HG02884 (cell line): ENCODE measurements around the gene CRIM1.

Experiments
- ATAC-seq: cut with Tn5 transposase; IDR thresholded peaks from one replicate; pipeline ENCODE4 v1.9.1; 2021; ENCODE audit warnings: mild to moderate bottlenecking, moderate library complexity; ENCODE audit not compliant: unreplicated experiment

CRIM1 gene

DNA sequence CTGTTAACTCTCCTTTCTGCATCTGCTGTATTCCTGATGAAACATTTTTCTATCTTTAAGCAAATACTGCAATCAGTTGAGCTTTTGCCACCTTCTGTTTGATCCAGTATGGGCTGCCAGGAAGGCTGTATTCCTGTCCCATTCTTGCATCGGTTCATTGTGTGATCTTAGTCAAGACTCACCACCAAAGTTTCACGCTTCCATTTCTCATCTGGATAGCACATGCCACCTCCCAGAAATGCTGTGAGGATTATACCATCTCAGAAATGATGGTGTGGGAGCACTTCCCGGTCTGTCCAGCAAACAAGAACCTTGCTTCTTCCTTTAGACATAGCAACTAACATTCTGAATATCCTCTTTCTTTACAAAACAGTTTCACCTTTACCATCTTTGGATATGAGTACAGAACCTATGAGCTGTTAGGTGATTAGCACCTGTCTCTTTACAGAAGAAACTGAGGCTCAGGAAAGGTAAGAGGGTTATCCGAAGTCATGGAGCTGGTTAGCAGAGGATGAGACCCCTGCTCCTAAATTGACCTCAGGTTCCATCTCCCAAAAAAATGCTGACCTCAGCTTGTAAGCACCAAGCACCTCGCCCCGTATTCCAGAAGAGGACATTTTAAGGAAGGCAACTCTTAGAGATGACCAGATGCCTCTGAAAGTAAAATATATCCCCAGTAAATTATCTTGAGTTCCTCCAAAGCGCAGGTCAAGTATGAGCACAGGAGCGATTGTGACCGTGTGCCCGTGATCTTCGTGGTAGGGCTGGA lies 185.6 kb downstream of the CRIM1 start:
- no peak for ATAC-seq

DNA sequence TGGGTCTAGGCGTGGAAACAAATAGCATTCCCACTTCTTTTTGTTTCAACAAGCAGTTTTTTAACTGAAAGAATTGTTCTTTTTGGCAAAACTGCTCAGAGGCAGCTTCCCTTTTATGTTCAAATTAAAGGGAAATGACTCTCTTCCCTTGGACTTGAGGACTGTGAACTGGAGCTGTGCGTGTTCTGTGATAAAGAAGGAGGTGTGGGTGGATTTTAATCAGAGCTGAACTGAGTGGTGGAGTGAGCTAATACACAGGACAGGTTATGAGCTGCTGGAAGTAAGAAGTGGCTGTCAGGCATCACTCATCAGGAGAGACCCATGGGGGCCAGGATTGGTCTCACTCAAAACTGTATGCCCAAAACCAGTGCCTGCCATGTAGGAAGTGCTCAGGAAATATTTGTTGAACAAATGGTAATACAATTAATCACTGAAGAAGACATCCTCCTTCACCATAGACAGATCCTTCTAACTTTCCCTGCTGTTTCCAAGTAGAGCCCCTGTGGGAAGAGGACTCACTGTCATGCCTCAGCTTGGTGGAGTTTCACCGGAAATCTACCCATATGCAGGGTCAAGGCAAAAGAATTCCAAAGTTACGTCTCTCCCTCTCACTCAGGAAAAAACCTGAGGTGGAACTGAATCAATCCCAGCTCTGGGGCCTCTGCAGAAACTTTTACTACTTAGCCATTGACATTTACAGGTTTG lies 186.5 kb downstream of the CRIM1 start:
- no peak for ATAC-seq

DNA sequence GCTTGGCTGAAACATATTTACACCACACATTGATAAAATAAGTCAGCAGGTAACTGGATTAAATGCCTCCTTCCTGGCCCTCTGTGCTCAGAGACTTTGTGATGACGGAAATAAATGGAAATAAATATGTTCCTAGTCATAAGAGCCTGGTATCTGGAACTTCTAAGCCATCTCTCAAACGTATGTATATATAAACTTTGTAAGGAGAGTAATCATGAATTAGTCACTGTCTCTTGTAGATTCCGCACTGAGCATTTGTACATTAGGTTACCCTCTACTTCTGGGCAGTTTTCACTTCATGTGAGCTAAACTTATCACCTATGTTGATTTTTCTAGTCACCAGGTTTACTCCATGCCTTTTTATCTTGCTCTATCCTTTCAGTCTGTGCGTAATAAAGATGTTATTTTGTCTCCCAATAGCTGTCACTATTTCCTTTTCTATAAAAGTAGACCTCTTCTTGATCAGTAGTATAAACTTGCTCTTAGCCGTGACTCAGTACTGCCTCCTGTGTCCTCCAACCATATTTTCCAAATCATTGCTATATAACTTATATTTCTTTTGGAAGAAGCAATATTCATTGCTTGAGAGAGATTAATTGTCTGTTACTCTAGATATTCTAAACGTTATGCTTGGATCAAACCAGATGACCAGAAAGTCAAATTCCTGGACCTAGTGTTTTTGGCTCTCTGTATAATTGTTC lies 189.2 kb downstream of the CRIM1 start:
- no peak for ATAC-seq

DNA sequence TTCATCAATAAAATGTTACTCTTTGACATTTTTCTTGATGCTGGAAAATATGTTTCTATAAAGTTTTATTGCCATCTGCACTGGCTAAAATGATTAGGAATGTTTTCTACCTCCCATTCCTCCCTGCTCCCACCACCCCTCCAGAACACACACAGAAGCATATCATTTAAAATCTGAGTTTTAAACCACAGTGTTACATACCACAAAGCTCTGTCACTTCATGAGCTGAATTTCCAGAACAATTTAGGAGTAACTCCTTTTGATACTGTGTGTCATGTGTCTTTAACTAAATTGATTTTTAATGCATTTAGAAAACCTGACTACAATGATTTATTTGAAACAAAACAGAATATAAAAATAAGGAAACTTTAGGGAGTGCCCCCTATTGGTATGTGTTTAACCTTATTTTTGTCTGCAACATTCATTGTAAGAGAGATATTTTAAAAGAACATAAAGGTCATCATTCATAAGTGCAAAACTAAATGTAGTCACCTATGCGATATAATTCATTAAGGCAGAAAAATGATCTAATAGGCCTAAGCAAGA lies 190.4 kb downstream of the CRIM1 start:
- no peak for ATAC-seq

DNA sequence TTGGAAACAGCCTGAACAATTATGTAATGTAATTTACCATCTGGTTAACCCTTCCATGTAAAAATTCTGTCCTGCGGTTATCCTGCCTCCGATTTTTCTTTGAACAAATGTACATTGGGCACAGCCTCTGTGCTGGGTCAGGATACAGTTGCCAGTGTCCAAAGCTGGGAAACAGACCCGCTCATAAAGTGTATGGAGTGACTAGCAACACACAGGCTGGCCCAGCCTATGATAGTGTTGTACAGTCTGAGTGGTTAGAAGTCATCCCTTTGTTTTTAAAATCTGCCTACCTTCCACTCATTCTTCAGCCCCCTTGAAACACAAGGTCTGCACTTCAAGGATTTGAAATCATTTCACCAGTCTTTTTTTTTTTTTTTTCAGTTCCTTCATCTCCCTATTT lies 192.3 kb downstream of the CRIM1 start:
- ATAC-seq: no peak

DNA sequence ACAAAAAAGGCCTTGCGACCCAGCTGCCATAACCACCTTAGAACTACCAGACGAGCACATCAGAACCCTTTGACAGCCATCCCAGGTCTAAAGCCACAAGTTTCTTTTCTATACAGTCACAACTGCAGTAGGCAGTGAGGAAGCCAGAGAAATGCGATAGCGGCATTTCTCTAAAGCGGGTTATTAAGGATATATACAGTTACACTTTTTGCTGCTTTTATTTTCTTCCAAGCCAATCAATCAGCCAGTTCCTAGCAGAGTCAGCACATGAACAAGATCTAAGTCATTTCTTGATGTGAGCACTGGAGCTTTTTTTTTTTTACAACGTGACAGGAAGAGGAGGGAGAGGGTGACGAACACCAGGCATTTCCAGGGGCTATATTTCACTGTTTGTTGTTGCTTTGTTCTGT lies 193.6 kb downstream of the CRIM1 start:
- ATAC-seq: no peak

DNA sequence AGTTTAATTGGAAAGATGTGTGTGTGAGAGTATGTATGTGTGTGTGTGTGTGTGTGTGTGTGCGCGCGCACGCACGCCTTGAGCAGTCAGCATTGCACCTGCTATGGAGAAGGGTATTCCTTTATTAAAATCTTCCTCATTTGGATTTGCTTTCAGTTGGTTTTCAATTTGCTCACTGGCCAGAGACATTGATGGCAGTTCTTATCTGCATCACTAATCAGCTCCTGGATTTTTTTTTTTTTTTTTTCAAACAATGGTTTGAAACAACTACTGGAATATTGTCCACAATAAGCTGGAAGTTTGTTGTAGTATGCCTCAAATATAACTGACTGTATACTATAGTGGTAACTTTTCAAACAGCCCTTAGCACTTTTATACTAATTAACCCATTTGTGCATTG lies 194.4 kb downstream of the CRIM1 start:
- ATAC-seq: no peak

DNA sequence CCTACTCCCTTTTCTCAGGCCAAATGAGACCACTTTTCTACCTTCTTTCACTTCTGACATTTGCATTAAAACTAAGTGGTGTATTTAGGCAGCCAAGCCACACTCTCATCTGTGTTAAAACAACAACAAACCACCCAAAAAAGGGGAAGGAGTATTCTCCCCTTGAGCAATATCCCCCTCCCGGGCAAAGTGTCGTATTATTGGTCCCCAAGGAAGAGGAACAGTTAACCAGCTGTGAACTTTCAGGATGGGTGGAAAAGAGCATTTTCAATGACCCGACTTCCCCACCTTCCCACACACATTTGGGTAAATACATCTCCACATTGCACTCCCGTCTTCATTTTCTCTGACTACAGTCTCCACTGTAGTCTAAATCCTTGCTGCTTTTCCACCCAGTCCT lies 198.1 kb downstream of the CRIM1 start:
- ATAC-seq: no peak

DNA sequence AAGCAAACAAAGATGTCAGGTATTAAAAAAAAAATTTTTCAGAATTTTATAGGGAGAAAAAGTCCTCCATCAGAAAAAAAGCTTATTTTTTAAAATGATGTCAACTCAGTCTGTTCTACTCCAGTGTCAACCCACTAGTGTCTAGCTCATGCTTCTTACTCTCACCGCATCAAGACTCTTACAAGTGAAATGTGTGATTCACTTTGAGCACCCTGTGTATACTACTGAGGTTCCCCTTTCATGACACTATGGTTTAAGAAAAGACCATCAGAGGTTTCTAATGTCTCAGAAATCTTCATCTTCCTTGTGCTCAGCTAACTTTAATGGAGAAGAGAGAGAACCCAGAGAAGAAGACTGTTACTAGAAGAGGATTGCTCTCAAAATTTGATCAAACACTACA lies 199.0 kb downstream of the CRIM1 start:
- no peak for ATAC-seq

DNA sequence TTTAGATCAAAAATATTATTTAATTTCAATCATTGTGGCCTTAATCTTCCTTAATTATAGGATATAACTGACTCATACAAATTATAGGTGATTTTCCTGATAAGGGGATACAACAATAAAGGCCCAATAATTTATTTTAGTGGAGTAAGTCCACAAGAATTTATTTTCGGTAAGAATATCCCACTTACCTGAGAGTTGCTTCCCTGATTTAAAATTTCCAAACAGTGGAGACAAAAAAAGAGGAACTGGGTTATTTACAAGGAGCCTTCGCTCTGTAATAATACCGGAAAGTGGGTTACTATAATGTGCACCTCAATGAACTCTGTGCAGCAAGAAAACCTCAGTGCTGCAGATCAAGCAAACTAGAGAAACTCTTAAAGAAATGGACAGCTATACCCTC lies 200.2 kb downstream of the CRIM1 start:
- ATAC-seq: no peak

DNA sequence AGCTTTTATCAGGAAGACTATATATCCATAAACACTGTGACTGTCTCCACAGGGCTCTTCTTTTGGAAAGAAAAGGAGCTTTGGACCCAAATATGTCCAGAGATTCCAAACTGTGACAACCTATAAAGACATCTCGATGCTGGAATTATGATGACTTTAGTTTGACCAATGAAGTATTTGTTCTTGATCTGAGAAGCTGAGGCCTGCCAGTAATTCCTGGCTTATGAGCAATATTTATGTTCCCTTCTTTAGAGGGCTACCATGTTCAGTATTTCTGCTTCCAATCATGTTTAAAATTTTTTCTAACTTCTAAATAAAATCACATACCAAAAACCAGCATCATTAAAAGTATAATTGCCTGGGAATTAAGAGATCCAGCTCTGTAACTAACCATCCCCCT lies 201.3 kb downstream of the CRIM1 start:
- no peak for ATAC-seq

DNA sequence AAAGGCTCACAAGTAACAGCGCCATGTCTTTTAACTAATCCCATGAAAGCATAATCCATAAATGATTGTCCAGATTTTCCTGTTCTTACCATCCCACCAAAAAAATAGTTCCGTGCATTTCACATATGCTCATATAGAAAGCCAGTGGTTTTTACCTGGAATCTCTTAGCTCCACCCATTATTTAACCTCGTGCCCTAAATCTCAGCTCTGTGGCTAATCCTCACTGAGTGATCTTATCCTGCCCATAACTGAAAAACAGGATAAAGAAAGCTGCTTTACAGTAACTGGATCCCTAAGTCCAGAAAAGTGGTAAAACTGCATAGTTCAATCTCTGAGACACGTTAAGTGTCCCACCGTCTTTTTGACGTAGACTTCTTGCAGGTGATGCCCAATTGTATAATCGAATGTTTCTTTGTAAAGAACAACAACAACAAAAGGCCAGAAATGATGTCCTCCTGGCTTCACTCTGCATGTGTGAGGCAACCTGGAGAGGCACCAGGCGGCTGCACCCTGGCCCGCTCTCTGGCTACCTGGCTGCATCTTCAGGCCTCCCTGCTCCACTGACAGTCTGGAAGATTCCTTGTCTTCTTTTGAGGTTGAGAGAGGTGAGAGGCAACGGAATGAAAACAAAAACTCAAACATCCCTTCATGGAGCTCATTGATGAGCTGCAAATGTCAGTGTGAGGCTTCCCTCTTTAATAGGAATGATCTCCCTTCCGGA lies 203.8 kb downstream of the CRIM1 start:
- ATAC-seq: no peak

DNA sequence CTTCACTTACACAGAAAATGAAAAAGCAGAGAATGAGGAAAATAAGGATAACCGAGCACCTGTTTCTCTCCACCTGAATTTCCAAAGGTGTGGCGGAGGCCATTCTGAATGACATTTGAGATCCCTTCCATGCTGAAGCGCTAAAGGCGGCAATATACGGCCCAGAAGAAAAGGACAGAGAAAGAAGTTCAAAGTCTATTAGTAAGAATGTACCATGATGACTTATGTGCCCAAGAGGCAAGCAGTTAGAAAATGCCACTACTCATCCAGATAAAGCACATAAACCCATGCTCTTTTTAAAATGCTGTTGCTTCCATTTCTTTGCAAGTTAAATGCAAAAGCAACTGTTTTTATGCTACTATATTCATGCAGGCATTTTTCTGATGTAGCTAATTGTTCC lies 205.1 kb downstream of the CRIM1 start:
- ATAC-seq: no peak

DNA sequence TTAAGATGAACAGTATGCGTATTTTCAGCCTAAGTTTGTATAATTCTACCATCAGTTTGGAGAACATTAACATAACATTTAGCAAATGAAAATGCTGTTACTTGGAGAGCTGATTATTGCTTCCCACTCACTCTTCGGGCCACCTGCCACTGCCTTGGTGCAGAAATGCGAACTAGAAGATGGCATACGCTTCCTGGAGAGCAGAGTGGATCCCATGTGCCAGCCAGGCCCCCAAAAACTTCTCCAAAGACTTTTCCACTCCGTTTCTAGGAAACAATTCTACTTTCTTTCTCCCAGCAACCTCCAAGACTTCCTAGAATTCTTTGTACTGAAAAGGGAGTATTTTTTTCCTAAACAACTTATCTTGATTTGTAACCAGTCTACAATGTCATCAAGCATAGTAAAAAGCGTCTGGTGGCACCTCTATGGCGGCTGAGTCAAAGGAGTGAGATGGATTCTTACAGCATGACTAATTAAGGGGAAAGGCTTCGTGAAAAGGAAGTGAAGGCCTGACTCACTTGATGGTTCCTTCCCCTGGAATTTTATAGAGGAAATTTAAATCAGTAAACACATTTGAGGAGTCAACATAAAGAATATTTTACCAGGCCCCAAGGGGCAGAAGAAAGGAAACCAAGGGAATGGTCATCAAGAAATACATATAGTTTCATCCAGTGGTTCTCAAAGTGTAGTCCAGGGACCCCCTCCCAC lies 205.8 kb downstream of the CRIM1 start:
- no peak for ATAC-seq

DNA sequence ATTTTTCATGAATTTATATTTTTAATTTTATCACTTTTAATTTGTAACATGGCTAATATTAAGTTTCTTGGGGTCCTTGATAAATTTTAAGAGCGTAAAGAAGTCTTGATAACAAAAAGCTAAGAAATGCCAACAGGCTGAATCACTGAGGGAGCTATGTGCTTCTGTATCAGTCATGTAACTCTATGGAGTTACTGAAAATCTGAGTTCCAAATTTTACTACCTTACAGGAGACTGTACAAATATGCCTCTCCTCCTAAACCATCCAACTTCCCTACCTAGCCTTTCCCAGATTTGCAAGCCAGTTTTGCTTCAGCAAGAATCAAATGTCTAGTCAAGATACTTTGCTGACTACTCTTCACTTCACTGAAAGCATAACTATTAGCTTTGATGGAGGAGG lies 206.7 kb downstream of the CRIM1 start:
- no peak for ATAC-seq

DNA sequence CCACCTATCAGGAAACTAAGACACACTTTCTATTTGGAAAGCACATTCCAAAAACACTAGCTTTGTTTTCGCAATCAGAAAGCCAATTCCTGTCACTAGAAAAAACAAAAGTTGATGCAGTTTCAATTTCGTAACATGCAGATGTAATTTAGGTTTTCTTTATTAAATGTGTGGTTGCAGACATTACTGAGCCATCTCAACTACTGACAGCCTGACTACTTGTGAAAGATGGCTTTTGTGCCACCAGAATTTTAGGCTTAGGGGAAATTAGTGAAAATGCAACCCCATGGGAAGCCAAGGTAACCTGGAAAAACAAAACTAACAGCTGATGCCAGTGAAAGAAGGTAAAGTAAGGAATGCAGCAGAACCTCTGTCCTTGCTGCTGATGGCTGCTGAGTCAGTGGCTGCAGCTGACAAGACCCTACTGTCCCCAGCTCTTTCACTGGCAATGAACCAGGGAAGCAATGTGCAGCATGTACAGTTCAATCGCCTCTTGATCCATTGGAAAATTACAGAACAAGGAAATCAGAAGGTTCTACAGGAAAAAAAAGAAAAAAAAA lies 207.5 kb downstream of the CRIM1 start:
- ATAC-seq: no peak

DNA sequence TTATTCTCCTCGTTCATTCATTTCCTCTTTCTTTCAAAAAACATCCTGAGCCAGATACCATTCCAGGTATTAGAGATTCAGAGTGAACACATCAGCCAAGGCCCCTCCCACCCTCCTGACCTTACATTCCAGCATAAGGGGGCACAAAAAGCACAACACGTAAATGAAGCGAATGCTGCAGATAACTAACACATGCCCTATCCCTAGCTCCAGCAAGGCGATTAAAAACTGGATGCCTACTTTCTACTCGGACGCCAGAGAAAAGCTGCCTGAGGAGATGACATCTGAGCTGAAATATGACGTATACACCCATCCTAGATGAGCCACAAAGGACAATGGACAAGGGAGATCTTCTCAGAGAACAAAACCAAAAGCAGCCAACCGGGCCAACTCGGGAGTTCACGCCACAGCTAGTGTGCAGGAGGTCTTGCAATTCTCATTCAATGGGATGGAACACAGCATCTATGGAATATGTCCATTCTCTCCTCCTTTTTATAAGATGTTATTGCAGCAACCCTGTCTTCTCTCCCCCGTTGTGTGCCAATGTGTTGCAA lies 208.9 kb downstream of the CRIM1 start:
- ATAC-seq: no peak

DNA sequence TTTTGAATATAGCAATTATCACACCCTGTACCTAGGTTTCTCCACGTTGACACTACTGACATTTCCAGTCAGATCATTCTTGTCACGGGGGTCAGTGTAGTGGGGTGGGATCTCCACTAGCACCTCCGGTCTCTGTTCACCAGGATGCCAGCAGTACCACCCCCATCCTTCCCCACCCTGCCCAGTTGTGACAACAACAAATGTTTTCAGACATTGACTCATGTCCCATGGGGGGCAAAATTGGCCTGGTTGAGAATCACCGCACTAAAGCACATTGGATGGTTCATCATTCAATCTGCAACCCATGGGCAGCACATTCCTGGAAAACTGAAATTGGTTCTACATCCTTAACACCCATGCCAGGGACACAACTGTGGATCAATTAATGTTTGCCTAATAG lies 210.1 kb downstream of the CRIM1 start:
- ATAC-seq: no peak

DNA sequence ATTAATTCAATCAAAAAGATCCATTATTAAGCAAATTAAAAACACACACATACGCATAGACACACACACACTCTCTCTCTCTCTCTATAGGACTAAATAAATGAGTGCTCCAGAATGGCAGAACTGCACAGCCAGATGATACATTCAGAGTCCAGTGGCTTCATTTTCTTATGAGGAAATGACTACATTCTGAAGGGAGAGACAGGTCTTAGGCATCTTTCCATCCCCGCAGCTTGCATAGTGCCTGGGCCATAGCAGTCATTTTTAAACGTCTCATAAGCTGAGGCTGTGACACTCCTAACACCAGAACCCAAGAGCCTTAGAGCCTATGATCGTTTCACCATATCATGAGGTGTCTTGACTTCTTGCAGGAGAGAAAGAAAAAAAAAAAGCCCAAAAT lies 211.3 kb downstream of the CRIM1 start:
- ATAC-seq: no peak
